ENCODE data around the gene ULK1. TPM values are rescaled to one million over a fixed set of nuclear protein-coding genes. Genes with fewer than 3 reads are reported as not detected.

The ULK1 gene
- total and polyA plus RNA-seq, 12 donors: 2.9 to 123 (median 29.9) TPM

GRCh38 chr12:131941116-131941986 is 46.9 kb downstream of the ULK1 start:
- TF ChIP-seq, protein P1, sequence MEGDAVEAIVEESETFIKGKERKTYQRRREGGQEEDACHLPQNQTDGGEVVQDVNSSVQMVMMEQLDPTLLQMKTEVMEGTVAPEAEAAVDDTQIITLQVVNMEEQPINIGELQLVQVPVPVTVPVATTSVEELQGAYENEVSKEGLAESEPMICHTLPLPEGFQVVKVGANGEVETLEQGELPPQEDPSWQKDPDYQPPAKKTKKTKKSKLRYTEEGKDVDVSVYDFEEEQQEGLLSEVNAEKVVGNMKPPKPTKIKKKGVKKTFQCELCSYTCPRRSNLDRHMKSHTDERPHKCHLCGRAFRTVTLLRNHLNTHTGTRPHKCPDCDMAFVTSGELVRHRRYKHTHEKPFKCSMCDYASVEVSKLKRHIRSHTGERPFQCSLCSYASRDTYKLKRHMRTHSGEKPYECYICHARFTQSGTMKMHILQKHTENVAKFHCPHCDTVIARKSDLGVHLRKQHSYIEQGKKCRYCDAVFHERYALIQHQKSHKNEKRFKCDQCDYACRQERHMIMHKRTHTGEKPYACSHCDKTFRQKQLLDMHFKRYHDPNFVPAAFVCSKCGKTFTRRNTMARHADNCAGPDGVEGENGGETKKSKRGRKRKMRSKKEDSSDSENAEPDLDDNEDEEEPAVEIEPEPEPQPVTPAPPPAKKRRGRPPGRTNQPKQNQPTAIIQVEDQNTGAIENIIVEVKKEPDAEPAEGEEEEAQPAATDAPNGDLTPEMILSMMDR (IDR thresholded peaks at IDR 0.05): no peak
- no peak for TF ChIP-seq POLR2A (IDR thresholded peaks at IDR 0.05)
- intact Hi-C loops (cut with DNase I): loop anchor here in 1 of 2 donors (10.0 kb wide), 1 partner anchor 87 kb away; no protein-coding TSS in a partner anchor
- Histone ChIP-seq H3K36me3 (replicated peaks in 1 of 2) (peaks cover 0 to 35% of the 10 kb centered on the region in 2 donors), H3K4me3 (no peak overlapping the region), H3K9me3 (replicated peaks in 1 of 3) (no peaks in the 10 kb centered on the region), H3K27me3 (no peaks in the 10 kb centered on the region), H3K27ac (no peak overlapping the region), H3K4me1 (replicated peaks in 1 of 2) (no peaks in the 10 kb centered on the region)
- WGBS, 4 donors: 94 to 96% (median 96%) methylated on average over 31 to 46 of the region's 46 CpGs
- peak in 3 of 7 donors; percentile 9 to 46 (median 18) for DNase-seq

DNA sequence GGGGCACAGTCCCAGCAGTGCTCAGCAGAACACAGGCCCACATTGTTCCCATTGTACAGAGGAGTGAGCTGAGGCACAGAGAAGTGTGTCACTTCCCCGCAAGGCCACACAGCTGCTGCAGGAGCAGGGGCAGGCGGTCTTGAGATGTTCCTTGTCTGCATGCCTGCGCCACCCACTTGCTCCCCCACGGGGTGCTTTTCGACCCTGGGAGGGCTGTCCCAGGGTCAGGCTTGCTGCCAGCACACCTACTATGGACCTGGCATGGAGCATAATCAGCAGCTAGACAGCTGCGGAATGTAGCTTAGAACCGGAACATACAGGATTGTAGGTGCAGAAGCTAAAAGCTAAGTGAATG is 47.5 kb downstream of the ULK1 start:
- peak in 2 of 7 donors; percentile 12 to 29 for DNase-seq
- Histone ChIP-seq H3K4me1 (replicated peaks in 1 of 2) (no peaks in the 10 kb centered on the region), H3K36me3 (replicated peaks in 1 of 2) (peaks cover 0 to 35% of the 10 kb centered on the region in 2 donors), H3K27me3 (no peaks in the 10 kb centered on the region), H3K9me3 (replicated peaks in 1 of 3) (no peaks in the 10 kb centered on the region), H3K27ac (no peak overlapping the region), H3K4me3 (no peak overlapping the region)
- TF ChIP-seq POLR2A (IDR thresholded peaks at IDR 0.05): no peak
- TF ChIP-seq, protein P1 (IDR thresholded peaks at IDR 0.05): no peak
- intact Hi-C loops (cut with DNase I): loop anchor here in 1 of 2 donors (10.0 kb wide), 1 partner anchor 87 kb away; no protein-coding TSS in a partner anchor
- WGBS, 4 donors: 91 to 100% (median 94%) methylated on average over 2 to 7 of the region's 7 CpGs

GRCh38 chr12:131942671-131943070 is 48.2 kb downstream of the ULK1 start:
- Histone ChIP-seq H3K27ac (no peak overlapping the region), H3K36me3 (replicated peaks in 1 of 2) (peaks cover 0 to 35% of the 10 kb centered on the region in 2 donors), H3K27me3 (no peaks in the 10 kb centered on the region), H3K9me3 (replicated peaks in 1 of 3) (no peaks in the 10 kb centered on the region), H3K4me1 (replicated peaks in 1 of 2) (peaks cover 0 to 2% of the 10 kb centered on the region in 2 donors), H3K4me3 (no peak overlapping the region)
- TF ChIP-seq POLR2A (IDR thresholded peaks at IDR 0.05): no peak
- TF ChIP-seq, protein P1 (IDR thresholded peaks at IDR 0.05): no peak
- intact Hi-C loops (cut with DNase I): loop anchor here in 1 of 2 donors (10.0 kb wide), 1 partner anchor 88 kb away; no protein-coding TSS in a partner anchor
- peak in 3 of 7 donors; percentile 2 to 36 (median 8) for DNase-seq
- WGBS, 4 donors: 95 to 98% (median 96%) methylated on average over 11 to 12 of the region's 12 CpGs

DNA sequence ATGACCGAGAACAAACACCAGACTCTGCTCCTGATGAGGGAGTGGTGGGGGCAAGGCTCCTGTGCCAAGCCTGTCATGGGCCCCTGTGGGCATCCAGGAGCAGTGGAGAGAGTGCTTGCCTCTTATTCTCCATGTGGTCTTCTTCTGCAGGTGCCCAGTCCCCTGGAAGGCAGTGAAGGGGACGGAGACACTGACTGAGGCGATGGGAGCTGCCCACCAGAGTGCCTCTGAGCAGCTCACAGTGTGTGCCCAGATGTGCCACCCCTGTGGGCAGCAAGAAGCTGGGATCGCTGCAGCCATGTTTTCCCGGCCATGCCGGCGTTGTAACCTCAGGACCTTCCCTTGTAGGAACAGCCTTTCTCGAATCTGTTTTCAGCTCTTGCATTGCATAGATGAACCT is 49.0 kb downstream of the ULK1 start:
- WGBS, 4 donors: 96 to 99% (median 97%) methylated on average over 8 of the region's 8 CpGs
- Histone ChIP-seq H3K4me1 (replicated peaks in 1 of 2) (peaks cover 0 to 9% of the 10 kb centered on the region in 2 donors), H3K4me3 (no peak overlapping the region), H3K36me3 (replicated peaks in 1 of 2) (peaks cover 0 to 35% of the 10 kb centered on the region in 2 donors), H3K27ac (no peak overlapping the region), H3K27me3 (no peaks in the 10 kb centered on the region), H3K9me3 (replicated peaks in 1 of 3) (no peaks in the 10 kb centered on the region)
- intact Hi-C loops (cut with DNase I): loop anchor here in 1 of 2 donors (10.0 kb wide), 1 partner anchor 89 kb away; no protein-coding TSS in a partner anchor
- TF ChIP-seq, protein P1 (IDR thresholded peaks at IDR 0.05): no peak
- TF ChIP-seq POLR2A (IDR thresholded peaks at IDR 0.05): no peak
- peak in 3 of 7 donors; percentile 1 to 27 (median 5) for DNase-seq

Measured in adrenal gland (tissue), 12 donors.